Endothelial cell of umbilical vein (primary cell): ENCODE results near the gene HS3ST3A1. TPM values are rescaled to one million over a fixed set of nuclear protein-coding genes. Genes with fewer than 3 reads are reported as not detected.

Experiments used
- BruUV-seq: library from RNA; stranded (reverse); fragments of 400-500 nt; replicated peaks from 2 replicates; lab custom pipeline; 2021; lab: Mats Ljungman, UMichigan
- CTCF ChIA-PET: fragments of 300-600, 350-600 bp; sonication (Branson Sonifier 250); formaldehyde crosslinking; loops from one replicate; lab custom pipeline; 2021; ENCODE audit warnings: antibody characterized with exemption, inconsistent platforms; lab: Charles Lee
- POLR2A ChIA-PET: fragments of 300-600, 350-600 bp; sonication (Branson Sonifier 250); formaldehyde crosslinking; loops from one replicate; lab custom pipeline; 2021; ENCODE audit warnings: antibody characterized with exemption, inconsistent platforms; lab: Charles Lee
- DNase-seq: peaks from one replicate; pipeline ENCODE4 v3.0.0-alpha.2; 2011; ENCODE audit warnings: low read depth, low spot score
- FAIRE-seq: peaks from 2 replicates; lab custom pipeline; 2011; peaks lifted over from hg19 to GRCh38; lab: Jason Lieb, UNC
- H2AFZ ChIP-seq: 2 replicates; pipeline ENCODE4 v1.6.0; 2012; ENCODE audit warnings: low read depth, low read length, control low read depth, inconsistent platforms
- H3K27ac ChIP-seq: 2 replicates; pipeline ENCODE4 v1.5.1; 2011; ENCODE audit warnings: low read depth, mild to moderate bottlenecking, control low read depth, low read length, moderate library complexity; ENCODE audit not compliant: insufficient read depth
- H3K27me3 ChIP-seq, 2 experiments: 2 replicates each; pipeline versions ENCODE4 v1.6.0 to v1.6.1; 2011; ENCODE audit warnings: low read length in 2 of 2, mixed read lengths in 1 of 2; ENCODE audit not compliant: control insufficient read depth in 2 of 2, insufficient read depth in 2 of 2
- H3K36me3 ChIP-seq, 2 experiments: 2 replicates in 1 of 2; 3 replicates in 1 of 2; pipeline ENCODE4 v1.5.1; 2011; ENCODE audit warnings: low read length in 2 of 2, mild to moderate bottlenecking in 1 of 2, moderate library complexity in 1 of 2; ENCODE audit not compliant: control insufficient read depth in 2 of 2, insufficient read depth in 2 of 2; ENCODE audit errors: extremely low read depth in 1 of 2
- H3K4me1 ChIP-seq: 3 replicates; pipeline ENCODE4 v1.5.1; 2011; ENCODE audit warnings: mild to moderate bottlenecking, low read length; ENCODE audit not compliant: control insufficient read depth, insufficient read depth; ENCODE audit errors: extremely low read depth
- H3K4me2 ChIP-seq: 2 replicates; pipeline ENCODE4 v1.6.1; 2011; ENCODE audit warnings: low read length, control low read depth, mixed read lengths; ENCODE audit not compliant: insufficient read depth
- H3K4me3 ChIP-seq, 3 experiments: fragments of 200-600 bp in 1 of 3; sonication (generic), shearing (Covaris generic) in 1 of 3; replicated peaks in 1 of 3; 2 replicates each; pipeline ENCODE4 v1.5.1; 2011 to 2016; ENCODE audit warnings: control low read depth in 3 of 3, low read length in 3 of 3, mild to moderate bottlenecking in 2 of 3, inconsistent platforms in 1 of 3, low read depth in 1 of 3, moderate library complexity in 1 of 3; ENCODE audit not compliant: insufficient read depth in 1 of 3
- H3K79me2 ChIP-seq: 2 replicates; pipeline ENCODE4 v1.6.0; 2012; ENCODE audit warnings: low read length, inconsistent platforms; ENCODE audit not compliant: control insufficient read depth, insufficient read depth
- H3K9ac ChIP-seq: replicated peaks from 2 replicates; pipeline ENCODE3; 2011; ENCODE audit warnings: low read length, control low read depth; ENCODE audit not compliant: insufficient read depth; ENCODE audit errors: extremely low read depth
- H3K9me1 ChIP-seq: replicated peaks from 3 replicates; pipeline ENCODE4 v1.6.0; 2011; ENCODE audit warnings: mild to moderate bottlenecking, low read length; ENCODE audit not compliant: control insufficient read depth, insufficient read depth; ENCODE audit errors: extremely low read depth
- H3K9me3 ChIP-seq: replicated peaks from 2 replicates; pipeline ENCODE4 v1.5.1; 2012; ENCODE audit warnings: low read length, inconsistent platforms; ENCODE audit not compliant: control insufficient read depth, insufficient read depth
- H4K20me1 ChIP-seq: replicated peaks from 2 replicates; pipeline ENCODE3; 2011; ENCODE audit warnings: mild to moderate bottlenecking, low read length; ENCODE audit not compliant: control insufficient read depth, insufficient read depth; ENCODE audit errors: extremely low read depth
- EZH2 ChIP-seq: IDR thresholded peaks from 2 replicates; pipeline ENCODE4 v1.6.1; 2012; ENCODE audit warnings: borderline replicate concordance, low read depth, mild to moderate bottlenecking, moderate library complexity, low read length, inconsistent platforms; ENCODE audit not compliant: severe bottlenecking
- FOS ChIP-seq: IDR thresholded peaks from 2 replicates; pipeline ENCODE4 v1.6.1; 2011; ENCODE audit warnings: mild to moderate bottlenecking, low read length, moderate library complexity, borderline replicate concordance; ENCODE audit not compliant: insufficient read depth
- GATA2 ChIP-seq: IDR thresholded peaks from 2 replicates; pipeline ENCODE4 v1.7.0; 2011; ENCODE audit warnings: low read depth, mild to moderate bottlenecking, moderate library complexity, mixed read lengths, low read length; ENCODE audit not compliant: insufficient read length, insufficient read depth
- JUN ChIP-seq: IDR thresholded peaks from 2 replicates; pipeline ENCODE4 v1.6.1; 2011; ENCODE audit warnings: borderline replicate concordance, low read depth; ENCODE audit not compliant: insufficient read length, insufficient read depth
- MAX ChIP-seq: IDR thresholded peaks from 2 replicates; pipeline ENCODE4 v1.6.1; 2011; ENCODE audit not compliant: insufficient read depth, insufficient read length
- MYC ChIP-seq: IDR thresholded peaks from one replicate; pipeline ENCODE4 v1.6.1; 2011; ENCODE audit warnings: mild to moderate bottlenecking, low read depth, low read length
- POLR2A ChIP-seq: IDR thresholded peaks from 2 replicates; pipeline ENCODE4 v1.6.1; 2012; ENCODE audit warnings: low read depth, mild to moderate bottlenecking, control low read depth, low read length
- POLR2AphosphoS5 ChIP-seq: IDR thresholded peaks from 2 replicates; pipeline ENCODE4 v1.6.1; 2012; ENCODE audit warnings: low read depth, mild to moderate bottlenecking, control low read depth, low read length, moderate library complexity; ENCODE audit not compliant: insufficient read depth
- dilution Hi-C: fragments of 300-500 bp; cut with MboI; formaldehyde crosslinking; loops from one replicate; pipeline ENCODE4 v1.15.0; 2019; ENCODE audit warnings: low sequenced_read_pairs; ENCODE audit not compliant: extremely low pct_ligation_motif_present
- intact Hi-C: fragments of 100-400 bp; cut with micrococcal nuclease; formaldehyde crosslinking; loops from one replicate; pipeline ENCODE4 v1.10.0; 2022
- polyA plus RNA-seq, 4 experiments: library from polyadenylated mRNA; depleted of rRNA in 3 of 4; stranded (reverse) in 3 of 4; unstranded in 1 of 4; fragments of >200 nt; gene quantifications; 2 replicates each; pipeline versions ENCODE4 v1.2.1 to v1.2.3, GENCODE V29; 2011 to 2012; ENCODE audit warnings: missing spikeins in 1 of 4
- total RNA-seq: library from RNA; stranded (reverse); gene quantifications from 2 replicates; pipeline ENCODE4 v1.2.3, GENCODE V29; 2021
- TF ChIP-seq, protein P1 (sequence below), 2 donors: IDR thresholded peaks; 1 replicate in 1 of 2; 2 replicates in 1 of 2; pipeline ENCODE4 v1.5.1; 2011; ENCODE audit warnings: low read length in 2 of 2, mild to moderate bottlenecking in 2 of 2, moderate library complexity in 2 of 2, control low read depth in 1 of 2, inconsistent platforms in 1 of 2, low read depth in 1 of 2; ENCODE audit not compliant: insufficient read depth in 1 of 2; ENCODE audit errors: extremely low read depth in 1 of 2

Gene HS3ST3A1
- total and polyA plus RNA-seq, 2 donors (not counting 3 experiments of a cell fraction or from before 2014, with no cell fraction given) = not detected

DNA sequence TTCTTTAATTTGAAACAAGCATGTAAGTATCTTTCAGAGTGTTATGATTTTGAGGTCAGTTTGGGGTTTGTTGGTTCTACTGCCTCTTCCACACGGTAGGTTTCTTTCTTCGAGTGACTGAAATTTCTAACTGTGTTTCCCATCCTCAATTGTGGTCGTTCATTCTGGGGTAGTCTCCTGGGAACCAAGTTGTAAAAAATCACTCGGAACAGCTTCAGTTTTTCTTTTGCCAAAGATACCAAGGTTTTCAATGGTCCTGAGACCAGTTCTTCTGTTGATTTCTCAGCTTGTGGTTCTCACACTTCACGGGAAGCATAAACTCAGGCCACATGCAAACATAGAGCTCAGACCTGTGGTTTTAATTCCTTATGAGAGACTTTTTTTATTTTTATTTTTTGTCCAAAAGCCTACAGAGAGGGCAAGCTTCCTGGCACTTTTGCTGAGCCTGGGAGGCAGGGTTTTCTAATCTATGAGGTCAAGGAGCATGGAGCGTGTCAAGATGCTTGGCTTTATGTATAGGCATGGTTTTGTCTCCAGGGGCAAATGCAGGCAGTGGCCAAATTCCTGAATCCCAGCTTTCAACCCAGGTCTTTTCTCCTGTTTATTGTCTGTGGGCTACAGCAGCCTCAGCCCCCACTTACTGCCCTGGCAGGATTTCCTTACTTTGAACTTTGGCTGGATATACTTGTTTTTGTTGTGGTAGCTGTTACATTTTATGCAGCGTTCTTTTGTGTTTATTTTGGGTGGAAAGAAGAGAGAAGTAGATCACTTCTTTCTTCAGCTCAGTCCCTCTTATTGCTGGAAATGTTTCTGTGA is 32.9 kb downstream of the HS3ST3A1 start:
- H3K4me1 ChIP-seq = no peaks in the 10 kb centered on the region
- H3K4me2 ChIP-seq = no peak overlapping the region
- H3K9ac ChIP-seq = no peak overlapping the region
- DNase-seq (no peak), FAIRE-seq (no peak)
- H3K27ac ChIP-seq = no peak overlapping the region
- CTCF ChIA-PET = no interaction called here
- H3K9me1 ChIP-seq = no peaks in the 10 kb centered on the region
- no TSS peak for BruUV-seq
- TF ChIP-seq EZH2 = no peak
- TF ChIP-seq, protein P1, sequence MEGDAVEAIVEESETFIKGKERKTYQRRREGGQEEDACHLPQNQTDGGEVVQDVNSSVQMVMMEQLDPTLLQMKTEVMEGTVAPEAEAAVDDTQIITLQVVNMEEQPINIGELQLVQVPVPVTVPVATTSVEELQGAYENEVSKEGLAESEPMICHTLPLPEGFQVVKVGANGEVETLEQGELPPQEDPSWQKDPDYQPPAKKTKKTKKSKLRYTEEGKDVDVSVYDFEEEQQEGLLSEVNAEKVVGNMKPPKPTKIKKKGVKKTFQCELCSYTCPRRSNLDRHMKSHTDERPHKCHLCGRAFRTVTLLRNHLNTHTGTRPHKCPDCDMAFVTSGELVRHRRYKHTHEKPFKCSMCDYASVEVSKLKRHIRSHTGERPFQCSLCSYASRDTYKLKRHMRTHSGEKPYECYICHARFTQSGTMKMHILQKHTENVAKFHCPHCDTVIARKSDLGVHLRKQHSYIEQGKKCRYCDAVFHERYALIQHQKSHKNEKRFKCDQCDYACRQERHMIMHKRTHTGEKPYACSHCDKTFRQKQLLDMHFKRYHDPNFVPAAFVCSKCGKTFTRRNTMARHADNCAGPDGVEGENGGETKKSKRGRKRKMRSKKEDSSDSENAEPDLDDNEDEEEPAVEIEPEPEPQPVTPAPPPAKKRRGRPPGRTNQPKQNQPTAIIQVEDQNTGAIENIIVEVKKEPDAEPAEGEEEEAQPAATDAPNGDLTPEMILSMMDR (IDR thresholded peaks at IDR 0.05; ENCODE audit: extremely low read depth in 1 of 2, insufficient read depth in 1 of 2, low read depth in 1 of 2, low read length in 2 of 2) = no peak
- no peak for TF ChIP-seq MAX
- no peak for TF ChIP-seq POLR2A
- no peak for TF ChIP-seq MYC
- TF ChIP-seq FOS = no peak
- TF ChIP-seq POLR2AphosphoS5 = no peak
- TF ChIP-seq JUN = no peak
- TF ChIP-seq GATA2 = no peak
- no peaks in the 10 kb centered on the region for H3K36me3 ChIP-seq
- POLR2A ChIA-PET = no interaction called here
- no peak overlapping the region for H2AFZ ChIP-seq
- H3K9me3 ChIP-seq = no peaks in the 10 kb centered on the region
- no peaks in the 10 kb centered on the region for H3K27me3 ChIP-seq
- intact Hi-C loops = no loop called here
- H3K79me2 ChIP-seq = no peaks in the 10 kb centered on the region
- no peaks in the 10 kb centered on the region for H4K20me1 ChIP-seq
- no peak overlapping the region for H3K4me3 ChIP-seq
- dilution Hi-C loops = no loop called here
